K562 (cell line): ENCODE measurements around the gene ZSCAN29. TPM values are rescaled to one million over a fixed set of nuclear protein-coding genes. Genes with fewer than 3 reads are reported as not detected.

Experiments used
- CBFB ChIP-seq: sonication (generic); formaldehyde crosslinking; IDR thresholded peaks from 2 replicates; pipeline ENCODE4 v1.4.0; 2020; ENCODE audit warnings: mild to moderate bottlenecking, missing genetic modification reagents
- KAT7 ChIP-seq: sonication (generic); formaldehyde crosslinking; IDR thresholded peaks from 2 replicates; pipeline ENCODE4 v1.8.0; 2022; ENCODE audit warnings: missing genetic modification reagents, mild to moderate bottlenecking, borderline replicate concordance
- RB1 ChIP-seq: fragments of 450-650 bp; IDR thresholded peaks from 2 replicates; pipeline ENCODE4 v1.6.1; 2017; ENCODE audit warnings: low read depth, mild to moderate bottlenecking
- RBM17 ChIP-seq: fragments of 200-400 bp; formaldehyde crosslinking; IDR thresholded peaks from 2 replicates; pipeline ENCODE4 v1.6.1; 2017; ENCODE audit warnings: low read depth, mild to moderate bottlenecking, low read length, borderline replicate concordance
- SMARCE1 ChIP-seq: fragments of 450-650 bp; IDR thresholded peaks from 2 replicates; pipeline ENCODE4 v1.7.1; 2016; ENCODE audit warnings: mild to moderate bottlenecking
- polyA plus RNA-seq, 8 experiments: library from polyadenylated mRNA; depleted of rRNA in 4 of 8; stranded (reverse) in 5 of 8; unstranded in 3 of 8; fragments of >200 nt; fragmentation: Nextera tagmentation in 2 of 8; fragmentation: Illumina TruSeq in 1 of 8; extraction: Ambion mirVana in 2 of 8; extraction: Trizol in 1 of 8; gene quantifications; 2 replicates each; pipeline versions ENCODE4 v1.2.1 to v1.2.3, GENCODE V29; 2011 to 2014; ENCODE audit warnings: inconsistent platforms in 1 of 8, missing spikeins in 1 of 8
- total RNA-seq, 7 experiments: library from RNA; depleted of rRNA in 6 of 7; stranded (reverse); fragments of >200 nt in 6 of 7; fragmentation: Illumina TruSeq in 2 of 7; extraction: Trizol in 2 of 7; gene quantifications; 2 replicates each; pipeline versions ENCODE4 v1.2.1 to v1.2.3, GENCODE V29; 2011 to 2021; ENCODE audit warnings: low replicate concordance in 1 of 7
- TF ChIP-seq, protein P1 (sequence below), 3 experiments: fragments of 200-800 bp in 1 of 3; sonication (Bioruptor generic) in 1 of 3; sonication (generic) in 1 of 3; formaldehyde crosslinking in 1 of 3; IDR thresholded peaks; 2 replicates each; pipeline versions ENCODE4 v1.6.1 to v1.8.0; 2016 to 2022; ENCODE audit warnings: mild to moderate bottlenecking in 2 of 3, missing compliant biosample characterization in 2 of 3, missing genetic modification characterization in 2 of 3, missing genetic modification reagents in 1 of 3
- TF ChIP-seq, protein P2 (sequence below): fragments of 450-650 bp; IDR thresholded peaks from 2 replicates; pipeline ENCODE4 v1.6.1; 2016; ENCODE audit warnings: mild to moderate bottlenecking, moderate library complexity
- TF ChIP-seq, protein P3 (sequence below): sonication (generic); formaldehyde crosslinking; IDR thresholded peaks from 2 replicates; pipeline ENCODE4 v1.5.0; 2020; ENCODE audit warnings: missing genetic modification reagents
- TF ChIP-seq, protein P4 (sequence below), 2 experiments: IDR thresholded peaks; 2 replicates each; pipeline ENCODE4 v1.6.1; 2012; ENCODE audit warnings: improper control_type of control experiment in 2 of 2, low read depth in 2 of 2, low read length in 2 of 2, borderline replicate concordance in 1 of 2

ZSCAN29 gene
- total and polyA plus RNA-seq, 9 of the 15 experiments (the other 6 are each of a cell fraction or from before 2014, with no cell fraction given): 2.5 to 28.6 (median 19.7) TPM

- TF ChIP-seq, protein P1, sequence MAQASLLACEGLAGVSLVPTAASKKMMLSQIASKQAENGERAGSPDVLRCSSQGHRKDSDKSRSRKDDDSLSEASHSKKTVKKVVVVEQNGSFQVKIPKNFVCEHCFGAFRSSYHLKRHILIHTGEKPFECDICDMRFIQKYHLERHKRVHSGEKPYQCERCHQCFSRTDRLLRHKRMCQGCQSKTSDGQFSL (CRISPR knock-in tag; IDR thresholded peaks at IDR 0.05): peak; percentile 71
- TF ChIP-seq, protein P1 (tag; IDR thresholded peaks at IDR 0.05): no peak
- TF ChIP-seq SMARCE1 (0 out of 2 replicates have a peak, but pooled peaks have one; percentile 7), RBM17 (no peak), KAT7 (CRISPR knock-in tag) (0 out of 2 replicates have a peak, but pooled peaks have one; percentile 85), RB1 (no peak), CBFB (CRISPR knock-in tag) (peak; percentile 44; the same call in 1 of the 2 replicates)
- TF ChIP-seq, protein P2, sequence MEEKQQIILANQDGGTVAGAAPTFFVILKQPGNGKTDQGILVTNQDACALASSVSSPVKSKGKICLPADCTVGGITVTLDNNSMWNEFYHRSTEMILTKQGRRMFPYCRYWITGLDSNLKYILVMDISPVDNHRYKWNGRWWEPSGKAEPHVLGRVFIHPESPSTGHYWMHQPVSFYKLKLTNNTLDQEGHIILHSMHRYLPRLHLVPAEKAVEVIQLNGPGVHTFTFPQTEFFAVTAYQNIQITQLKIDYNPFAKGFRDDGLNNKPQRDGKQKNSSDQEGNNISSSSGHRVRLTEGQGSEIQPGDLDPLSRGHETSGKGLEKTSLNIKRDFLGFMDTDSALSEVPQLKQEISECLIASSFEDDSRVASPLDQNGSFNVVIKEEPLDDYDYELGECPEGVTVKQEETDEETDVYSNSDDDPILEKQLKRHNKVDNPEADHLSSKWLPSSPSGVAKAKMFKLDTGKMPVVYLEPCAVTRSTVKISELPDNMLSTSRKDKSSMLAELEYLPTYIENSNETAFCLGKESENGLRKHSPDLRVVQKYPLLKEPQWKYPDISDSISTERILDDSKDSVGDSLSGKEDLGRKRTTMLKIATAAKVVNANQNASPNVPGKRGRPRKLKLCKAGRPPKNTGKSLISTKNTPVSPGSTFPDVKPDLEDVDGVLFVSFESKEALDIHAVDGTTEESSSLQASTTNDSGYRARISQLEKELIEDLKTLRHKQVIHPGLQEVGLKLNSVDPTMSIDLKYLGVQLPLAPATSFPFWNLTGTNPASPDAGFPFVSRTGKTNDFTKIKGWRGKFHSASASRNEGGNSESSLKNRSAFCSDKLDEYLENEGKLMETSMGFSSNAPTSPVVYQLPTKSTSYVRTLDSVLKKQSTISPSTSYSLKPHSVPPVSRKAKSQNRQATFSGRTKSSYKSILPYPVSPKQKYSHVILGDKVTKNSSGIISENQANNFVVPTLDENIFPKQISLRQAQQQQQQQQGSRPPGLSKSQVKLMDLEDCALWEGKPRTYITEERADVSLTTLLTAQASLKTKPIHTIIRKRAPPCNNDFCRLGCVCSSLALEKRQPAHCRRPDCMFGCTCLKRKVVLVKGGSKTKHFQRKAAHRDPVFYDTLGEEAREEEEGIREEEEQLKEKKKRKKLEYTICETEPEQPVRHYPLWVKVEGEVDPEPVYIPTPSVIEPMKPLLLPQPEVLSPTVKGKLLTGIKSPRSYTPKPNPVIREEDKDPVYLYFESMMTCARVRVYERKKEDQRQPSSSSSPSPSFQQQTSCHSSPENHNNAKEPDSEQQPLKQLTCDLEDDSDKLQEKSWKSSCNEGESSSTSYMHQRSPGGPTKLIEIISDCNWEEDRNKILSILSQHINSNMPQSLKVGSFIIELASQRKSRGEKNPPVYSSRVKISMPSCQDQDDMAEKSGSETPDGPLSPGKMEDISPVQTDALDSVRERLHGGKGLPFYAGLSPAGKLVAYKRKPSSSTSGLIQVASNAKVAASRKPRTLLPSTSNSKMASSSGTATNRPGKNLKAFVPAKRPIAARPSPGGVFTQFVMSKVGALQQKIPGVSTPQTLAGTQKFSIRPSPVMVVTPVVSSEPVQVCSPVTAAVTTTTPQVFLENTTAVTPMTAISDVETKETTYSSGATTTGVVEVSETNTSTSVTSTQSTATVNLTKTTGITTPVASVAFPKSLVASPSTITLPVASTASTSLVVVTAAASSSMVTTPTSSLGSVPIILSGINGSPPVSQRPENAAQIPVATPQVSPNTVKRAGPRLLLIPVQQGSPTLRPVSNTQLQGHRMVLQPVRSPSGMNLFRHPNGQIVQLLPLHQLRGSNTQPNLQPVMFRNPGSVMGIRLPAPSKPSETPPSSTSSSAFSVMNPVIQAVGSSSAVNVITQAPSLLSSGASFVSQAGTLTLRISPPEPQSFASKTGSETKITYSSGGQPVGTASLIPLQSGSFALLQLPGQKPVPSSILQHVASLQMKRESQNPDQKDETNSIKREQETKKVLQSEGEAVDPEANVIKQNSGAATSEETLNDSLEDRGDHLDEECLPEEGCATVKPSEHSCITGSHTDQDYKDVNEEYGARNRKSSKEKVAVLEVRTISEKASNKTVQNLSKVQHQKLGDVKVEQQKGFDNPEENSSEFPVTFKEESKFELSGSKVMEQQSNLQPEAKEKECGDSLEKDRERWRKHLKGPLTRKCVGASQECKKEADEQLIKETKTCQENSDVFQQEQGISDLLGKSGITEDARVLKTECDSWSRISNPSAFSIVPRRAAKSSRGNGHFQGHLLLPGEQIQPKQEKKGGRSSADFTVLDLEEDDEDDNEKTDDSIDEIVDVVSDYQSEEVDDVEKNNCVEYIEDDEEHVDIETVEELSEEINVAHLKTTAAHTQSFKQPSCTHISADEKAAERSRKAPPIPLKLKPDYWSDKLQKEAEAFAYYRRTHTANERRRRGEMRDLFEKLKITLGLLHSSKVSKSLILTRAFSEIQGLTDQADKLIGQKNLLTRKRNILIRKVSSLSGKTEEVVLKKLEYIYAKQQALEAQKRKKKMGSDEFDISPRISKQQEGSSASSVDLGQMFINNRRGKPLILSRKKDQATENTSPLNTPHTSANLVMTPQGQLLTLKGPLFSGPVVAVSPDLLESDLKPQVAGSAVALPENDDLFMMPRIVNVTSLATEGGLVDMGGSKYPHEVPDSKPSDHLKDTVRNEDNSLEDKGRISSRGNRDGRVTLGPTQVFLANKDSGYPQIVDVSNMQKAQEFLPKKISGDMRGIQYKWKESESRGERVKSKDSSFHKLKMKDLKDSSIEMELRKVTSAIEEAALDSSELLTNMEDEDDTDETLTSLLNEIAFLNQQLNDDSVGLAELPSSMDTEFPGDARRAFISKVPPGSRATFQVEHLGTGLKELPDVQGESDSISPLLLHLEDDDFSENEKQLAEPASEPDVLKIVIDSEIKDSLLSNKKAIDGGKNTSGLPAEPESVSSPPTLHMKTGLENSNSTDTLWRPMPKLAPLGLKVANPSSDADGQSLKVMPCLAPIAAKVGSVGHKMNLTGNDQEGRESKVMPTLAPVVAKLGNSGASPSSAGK: no peak
- TF ChIP-seq, protein P3, sequence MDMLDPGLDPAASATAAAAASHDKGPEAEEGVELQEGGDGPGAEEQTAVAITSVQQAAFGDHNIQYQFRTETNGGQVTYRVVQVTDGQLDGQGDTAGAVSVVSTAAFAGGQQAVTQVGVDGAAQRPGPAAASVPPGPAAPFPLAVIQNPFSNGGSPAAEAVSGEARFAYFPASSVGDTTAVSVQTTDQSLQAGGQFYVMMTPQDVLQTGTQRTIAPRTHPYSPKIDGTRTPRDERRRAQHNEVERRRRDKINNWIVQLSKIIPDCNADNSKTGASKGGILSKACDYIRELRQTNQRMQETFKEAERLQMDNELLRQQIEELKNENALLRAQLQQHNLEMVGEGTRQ (CRISPR knock-in tag): no peak
- TF ChIP-seq, protein P4, sequence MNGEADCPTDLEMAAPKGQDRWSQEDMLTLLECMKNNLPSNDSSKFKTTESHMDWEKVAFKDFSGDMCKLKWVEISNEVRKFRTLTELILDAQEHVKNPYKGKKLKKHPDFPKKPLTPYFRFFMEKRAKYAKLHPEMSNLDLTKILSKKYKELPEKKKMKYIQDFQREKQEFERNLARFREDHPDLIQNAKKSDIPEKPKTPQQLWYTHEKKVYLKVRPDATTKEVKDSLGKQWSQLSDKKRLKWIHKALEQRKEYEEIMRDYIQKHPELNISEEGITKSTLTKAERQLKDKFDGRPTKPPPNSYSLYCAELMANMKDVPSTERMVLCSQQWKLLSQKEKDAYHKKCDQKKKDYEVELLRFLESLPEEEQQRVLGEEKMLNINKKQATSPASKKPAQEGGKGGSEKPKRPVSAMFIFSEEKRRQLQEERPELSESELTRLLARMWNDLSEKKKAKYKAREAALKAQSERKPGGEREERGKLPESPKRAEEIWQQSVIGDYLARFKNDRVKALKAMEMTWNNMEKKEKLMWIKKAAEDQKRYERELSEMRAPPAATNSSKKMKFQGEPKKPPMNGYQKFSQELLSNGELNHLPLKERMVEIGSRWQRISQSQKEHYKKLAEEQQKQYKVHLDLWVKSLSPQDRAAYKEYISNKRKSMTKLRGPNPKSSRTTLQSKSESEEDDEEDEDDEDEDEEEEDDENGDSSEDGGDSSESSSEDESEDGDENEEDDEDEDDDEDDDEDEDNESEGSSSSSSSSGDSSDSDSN (IDR thresholded peaks at IDR 0.05; ENCODE audit: borderline replicate concordance in 1 of 2, low read depth in 2 of 2, low read length in 2 of 2): 0 out of 4 replicates have a peak, but pooled peaks of 1 of the 2 experiments have one; percentile 29
Measured at GRCh38 chr15:43329217-43329959, 41.5 kb downstream of the ZSCAN29 start (continued).
